ENCODE data around the gene INSIG2.
A peak's percentile ranks its signal among the peaks of the same experiment; 100 is the strongest.

The INSIG2 gene

GRCh38 chr2:118088051-118089024 is at the start of gene INSIG2:
Gene INSIG2, plus strand, starts transcription at chr2:118088471. Its CDS starts 8,086 bp downstream, at chr2:118096557.
- Histone ChIP-seq H3K79me2 (peaks cover 23% of the 10 kb centered on the region), H3K27ac (peak within 1 kb of the TSS; percentile 12), H3K4me3 (ENCODE audit: low read depth, low read length) (peak within 1 kb of the TSS; percentile 67), H3K9me3 (ENCODE audit: control insufficient read depth, low read length) (no peaks in the 10 kb centered on the region), H3K27me3 (ENCODE audit: control insufficient read depth, insufficient read depth, low read length) (no peaks in the 10 kb centered on the region), H3K36me3 (ENCODE audit: control insufficient read depth, insufficient read depth, low read length) (no peaks in the 10 kb centered on the region), H3K4me1 (peaks cover 4% of the 10 kb centered on the region), H2AFZ (peak within 1 kb of the TSS; percentile 75), H3K9ac (no peak within 1 kb of the TSS), H3K4me2 (ENCODE audit: low read length) (peak within 1 kb of the TSS; percentile 60)
- no peak for TF ChIP-seq CTCF (IDR thresholded peaks at IDR 0.05)

GRCh38 chr2:118040891-118041290 is 47.4 kb upstream of the INSIG2 start:
- Histone ChIP-seq H3K4me2 (ENCODE audit: low read length) (no peak overlapping the region), H3K27ac (no peak overlapping the region), H3K9ac (no peak overlapping the region), H2AFZ (no peak overlapping the region), H3K27me3 (ENCODE audit: control insufficient read depth, insufficient read depth, low read length) (no peaks in the 10 kb centered on the region), H3K36me3 (ENCODE audit: control insufficient read depth, insufficient read depth, low read length) (no peaks in the 10 kb centered on the region), H3K4me1 (no peaks in the 10 kb centered on the region), H3K4me3 (ENCODE audit: low read depth, low read length) (no peak overlapping the region), H3K9me3 (ENCODE audit: control insufficient read depth, low read length) (peaks cover 4% of the 10 kb centered on the region), H3K79me2 (no peaks in the 10 kb centered on the region)
- TF ChIP-seq CTCF (IDR thresholded peaks at IDR 0.05): no peak

GRCh38 chr2:118044103-118044716 is 44.1 kb upstream of the INSIG2 start:
- no peaks in the 10 kb centered on the region for H3K79me2 ChIP-seq
- no peak overlapping the region for H3K4me3 ChIP-seq (ENCODE audit: low read depth, low read length)
- no peaks in the 10 kb centered on the region for H3K4me1 ChIP-seq
- no peaks in the 10 kb centered on the region for H3K27me3 ChIP-seq (ENCODE audit: control insufficient read depth, insufficient read depth, low read length)
- H3K9ac ChIP-seq: no peak overlapping the region
- H3K4me2 ChIP-seq (ENCODE audit: low read length): no peak overlapping the region
- H3K27ac ChIP-seq: no peak overlapping the region
- H3K9me3 ChIP-seq (ENCODE audit: control insufficient read depth, low read length): peaks cover 4% of the 10 kb centered on the region
- no peaks in the 10 kb centered on the region for H3K36me3 ChIP-seq (ENCODE audit: control insufficient read depth, insufficient read depth, low read length)
- no peak for TF ChIP-seq CTCF (IDR thresholded peaks at IDR 0.05)
- H2AFZ ChIP-seq: no peak overlapping the region

GRCh38 chr2:118044854-118045253 is 43.4 kb upstream of the INSIG2 start:
- Histone ChIP-seq H3K27ac (no peak overlapping the region), H3K9me3 (ENCODE audit: control insufficient read depth, low read length) (peaks cover 4% of the 10 kb centered on the region), H3K79me2 (no peaks in the 10 kb centered on the region), H3K9ac (no peak overlapping the region), H2AFZ (no peak overlapping the region), H3K4me2 (ENCODE audit: low read length) (no peak overlapping the region), H3K36me3 (ENCODE audit: control insufficient read depth, insufficient read depth, low read length) (no peaks in the 10 kb centered on the region), H3K27me3 (ENCODE audit: control insufficient read depth, insufficient read depth, low read length) (no peaks in the 10 kb centered on the region), H3K4me1 (no peaks in the 10 kb centered on the region), H3K4me3 (ENCODE audit: low read depth, low read length) (no peak overlapping the region)
- no peak for TF ChIP-seq CTCF (IDR thresholded peaks at IDR 0.05)
